Cardiac muscle cell (in vitro differentiated cells and primary cell): ENCODE data around the gene FBXO45. TPM values are rescaled to one million over a fixed set of nuclear protein-coding genes. Genes with fewer than 3 reads are reported as not detected.
"Not testable (repeated sequence)": the region's sequence is repeated elsewhere in the genome, so short reads cannot be mapped to it uniquely, and the experiment has no call there.

Experiments
- DNase-seq, 2 donors: peaks; one replicate each; pipeline versions ENCODE4 v3.0.0 to v3.0.0-alpha.2; 2010 to 2017; ENCODE audit warnings: low read depth in 1 of 2, low spot score in 1 of 2
- H3K27ac ChIP-seq: fragments of 200-600 bp; sonication (generic); 2 replicates; pipeline ENCODE4 v1.5.1; 2016
- H3K27me3 ChIP-seq: fragments of 200-600 bp; sonication (generic); 2 replicates; pipeline ENCODE4 v1.6.0; 2016; ENCODE audit warnings: control low read depth
- H3K36me3 ChIP-seq: fragments of 200-600 bp; sonication (generic); 2 replicates; pipeline ENCODE4 v1.5.1; 2016; ENCODE audit warnings: control low read depth
- H3K4me1 ChIP-seq: fragments of 200-600 bp; sonication (generic); 2 replicates; pipeline ENCODE4 v1.8.1; 2017; ENCODE audit warnings: low read depth, mild to moderate bottlenecking, mixed run types
- H3K4me3 ChIP-seq: fragments of 200-600 bp; sonication (generic); 2 replicates; pipeline ENCODE4 v1.5.1; 2016; ENCODE audit warnings: mild to moderate bottlenecking
- H3K9me3 ChIP-seq: fragments of 200-600 bp; sonication (generic); 2 replicates; pipeline ENCODE4 v1.5.1; 2017; ENCODE audit warnings: low read depth, mild to moderate bottlenecking, control low read depth
- polyA plus RNA-seq: library from polyadenylated mRNA; unstranded; fragments of >200 nt; fragmentation: Nextera tagmentation; extraction: Ambion mirVana; gene quantifications from 2 replicates; pipeline ENCODE4 v1.2.1, GENCODE V29; 2016
- total RNA-seq: library from RNA; depleted of rRNA; stranded (reverse); fragments of >200 nt; gene quantifications from 2 replicates; pipeline ENCODE4 v1.2.3, GENCODE V29; 2016
- TF ChIP-seq, protein P1 (sequence below): IDR thresholded peaks from 2 replicates; pipeline ENCODE4 v1.5.1; 2012; ENCODE audit warnings: low read depth, mild to moderate bottlenecking, low read length

FBXO45 gene
- total and polyA plus RNA-seq, 2 experiments from 2014 or later = 5.9 to 9.1 TPM

DNA sequence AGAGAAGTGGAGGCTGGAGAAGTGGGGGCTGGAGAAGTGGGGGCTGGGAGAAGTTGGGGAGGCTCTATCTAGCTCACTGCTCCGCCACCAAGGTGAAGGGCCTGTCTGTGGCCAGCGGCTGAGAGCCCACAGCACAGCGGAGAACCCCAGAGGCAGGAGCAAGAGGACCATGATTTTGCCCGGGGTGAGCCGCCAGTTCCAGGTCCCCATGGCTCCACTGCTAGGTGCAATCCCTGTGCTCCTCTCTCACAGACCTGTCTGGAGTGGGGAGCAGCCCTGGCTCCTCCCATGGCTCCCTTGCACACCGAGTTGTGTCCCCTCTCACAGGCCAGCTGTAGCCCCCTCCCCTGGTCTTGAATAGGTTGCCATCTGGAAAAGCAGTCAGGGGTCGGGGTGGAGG is 66.4 kb downstream of the FBXO45 start:
- TF ChIP-seq, protein P1, sequence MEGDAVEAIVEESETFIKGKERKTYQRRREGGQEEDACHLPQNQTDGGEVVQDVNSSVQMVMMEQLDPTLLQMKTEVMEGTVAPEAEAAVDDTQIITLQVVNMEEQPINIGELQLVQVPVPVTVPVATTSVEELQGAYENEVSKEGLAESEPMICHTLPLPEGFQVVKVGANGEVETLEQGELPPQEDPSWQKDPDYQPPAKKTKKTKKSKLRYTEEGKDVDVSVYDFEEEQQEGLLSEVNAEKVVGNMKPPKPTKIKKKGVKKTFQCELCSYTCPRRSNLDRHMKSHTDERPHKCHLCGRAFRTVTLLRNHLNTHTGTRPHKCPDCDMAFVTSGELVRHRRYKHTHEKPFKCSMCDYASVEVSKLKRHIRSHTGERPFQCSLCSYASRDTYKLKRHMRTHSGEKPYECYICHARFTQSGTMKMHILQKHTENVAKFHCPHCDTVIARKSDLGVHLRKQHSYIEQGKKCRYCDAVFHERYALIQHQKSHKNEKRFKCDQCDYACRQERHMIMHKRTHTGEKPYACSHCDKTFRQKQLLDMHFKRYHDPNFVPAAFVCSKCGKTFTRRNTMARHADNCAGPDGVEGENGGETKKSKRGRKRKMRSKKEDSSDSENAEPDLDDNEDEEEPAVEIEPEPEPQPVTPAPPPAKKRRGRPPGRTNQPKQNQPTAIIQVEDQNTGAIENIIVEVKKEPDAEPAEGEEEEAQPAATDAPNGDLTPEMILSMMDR = no peak
- no peaks in the 10 kb centered on the region for H3K9me3 ChIP-seq
- no peaks in the 10 kb centered on the region for H3K36me3 ChIP-seq
- no peak overlapping the region for H3K27ac ChIP-seq
- H3K4me3 ChIP-seq = no peak overlapping the region
- no peak for DNase-seq
- H3K27me3 ChIP-seq = peaks cover 15% of the 10 kb centered on the region
- peaks cover 8% of the 10 kb centered on the region for H3K4me1 ChIP-seq

DNA sequence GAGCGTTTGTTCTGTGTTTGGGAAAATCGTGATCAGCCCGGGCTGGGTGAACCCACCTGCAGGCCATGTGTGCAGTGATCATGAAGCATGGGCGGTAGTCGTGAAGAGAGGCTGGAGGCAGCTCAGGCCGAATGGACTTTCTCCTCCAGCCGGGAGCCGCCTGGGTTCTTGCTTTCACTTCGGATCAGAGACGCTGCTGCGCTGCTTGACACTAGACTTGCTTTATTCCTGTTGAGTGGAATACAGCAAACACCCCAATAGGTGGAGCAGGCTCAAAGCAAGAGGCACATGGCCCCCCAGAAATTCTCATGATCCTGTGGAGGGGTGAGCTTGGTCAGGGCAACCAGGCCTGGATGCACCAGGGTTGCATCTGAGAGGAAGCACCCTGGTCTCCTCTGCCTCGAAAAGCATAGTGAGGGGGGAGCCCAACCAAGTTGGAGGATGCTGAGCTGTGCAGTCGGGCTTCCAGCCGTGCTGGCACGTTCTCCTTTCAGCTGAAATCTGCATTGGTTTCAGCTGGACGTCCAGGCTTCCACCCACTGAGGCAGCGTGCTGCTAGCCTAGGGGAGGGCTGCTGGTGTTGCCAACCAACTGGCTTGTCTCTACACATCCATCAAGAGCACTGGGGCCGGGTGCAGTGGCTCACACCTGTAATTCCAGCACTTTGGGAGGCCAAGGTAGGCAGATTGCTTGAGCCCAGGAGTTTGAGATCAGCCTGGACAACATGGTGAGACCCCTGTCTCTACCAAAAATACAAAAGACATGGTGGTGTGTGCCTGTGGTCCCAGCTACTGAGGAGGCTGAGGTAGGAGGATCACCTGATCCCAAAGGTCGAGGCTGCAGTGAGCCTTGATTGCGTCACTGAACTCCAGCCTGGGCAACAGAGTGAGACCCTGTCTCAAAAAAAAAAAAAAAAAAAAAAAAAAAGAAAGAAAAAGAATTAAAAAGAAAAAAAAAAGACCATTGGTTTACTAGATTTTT is 68.2 kb downstream of the FBXO45 start:
- H3K36me3 ChIP-seq = no peaks in the 10 kb centered on the region
- no peak overlapping the region for H3K27ac ChIP-seq
- peaks cover 19% of the 10 kb centered on the region for H3K27me3 ChIP-seq
- H3K4me3 ChIP-seq = no peak overlapping the region
- H3K4me1 ChIP-seq = peaks cover 7% of the 10 kb centered on the region
- TF ChIP-seq, protein P1 = no peak
- DNase-seq = no peak
- H3K9me3 ChIP-seq = no peaks in the 10 kb centered on the region

DNA sequence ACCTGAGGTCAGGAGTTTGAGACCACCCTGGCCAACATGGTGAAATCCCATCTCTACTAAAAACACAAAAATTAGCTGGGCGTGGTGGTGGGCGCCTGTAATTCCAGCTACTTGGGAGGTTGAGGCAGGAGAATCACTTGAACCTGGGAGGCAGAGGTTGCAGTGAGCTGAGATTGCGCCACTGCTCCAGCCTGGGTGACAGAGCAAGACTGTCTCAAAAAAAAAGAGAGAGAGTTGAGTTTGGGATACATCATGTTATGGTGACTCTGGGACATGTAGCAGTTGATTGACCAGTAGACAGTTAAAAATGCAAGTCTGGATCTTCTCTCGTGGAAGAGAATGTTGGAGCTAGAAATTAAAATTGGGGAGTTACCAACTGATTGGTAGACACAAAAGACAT is 69.5 kb downstream of the FBXO45 start:
- H3K9me3 ChIP-seq, H3K4me1 ChIP-seq, H3K4me3 ChIP-seq, H3K36me3 ChIP-seq, H3K27ac ChIP-seq, DNase-seq: not testable (repeated sequence)
- peaks cover 19% of the 10 kb centered on the region for H3K27me3 ChIP-seq

Other genes with a start within 250 kb of the FBXO45 start
- gene TM4SF19, start 230.3 kb upstream of the FBXO45 start, total RNA-seq = not detected in 2 replicates
- gene TM4SF19, start 230.3 kb upstream of the FBXO45 start, polyA plus RNA-seq = not detected in 2 replicates
- 10.4 and 27.7 TPM in 2 replicates for gene UBXN7, start 136.2 kb upstream of the FBXO45 start, total RNA-seq
- gene UBXN7, start 136.2 kb upstream of the FBXO45 start, polyA plus RNA-seq = 33.1 and 49.0 TPM in 2 replicates
- 14.7 and 19.0 TPM in 2 replicates for gene RNF168, start 64.9 kb upstream of the FBXO45 start, total RNA-seq
- gene RNF168, start 64.9 kb upstream of the FBXO45 start, polyA plus RNA-seq = 9.9 and 11.1 TPM in 2 replicates
- 0.45 and 0.99 TPM in 2 replicates for gene SMCO1, start 53.3 kb upstream of the FBXO45 start, total RNA-seq
- 1.7 and 2.3 TPM in 2 replicates for gene SMCO1, start 53.3 kb upstream of the FBXO45 start, polyA plus RNA-seq
- 8.9 and 10.3 TPM in 2 replicates for gene WDR53, start 106 bp upstream of the FBXO45 start, total RNA-seq
- gene WDR53, start 106 bp upstream of the FBXO45 start, polyA plus RNA-seq = 9.5 and 11.2 TPM in 2 replicates
- gene NRROS, start 71.0 kb downstream of the FBXO45 start, total RNA-seq = 1.3 and 1.6 TPM in 2 replicates
- gene NRROS, start 71.0 kb downstream of the FBXO45 start, polyA plus RNA-seq = not detected in 2 replicates
- 2.9 and 5.0 TPM in 2 replicates for gene CEP19, start 143.6 kb downstream of the FBXO45 start, total RNA-seq
- 8.2 and 9.3 TPM in 2 replicates for gene CEP19, start 143.6 kb downstream of the FBXO45 start, polyA plus RNA-seq
- gene PIGX, start 143.7 kb downstream of the FBXO45 start, total RNA-seq = 21.7 and 61.3 TPM in 2 replicates
- gene PIGX, start 143.7 kb downstream of the FBXO45 start, polyA plus RNA-seq = 54.5 and 61.2 TPM in 2 replicates
- gene PAK2, start 171.2 kb downstream of the FBXO45 start, total RNA-seq = 19.1 and 48.6 TPM in 2 replicates
- gene PAK2, start 171.2 kb downstream of the FBXO45 start, polyA plus RNA-seq = 18.5 and 35.4 TPM in 2 replicates